GM19238 (cell line): ENCODE measurements around the gene ADAMTS2.

Experiments used
- DNase-seq: peaks from one replicate; pipeline ENCODE4 v3.0.0; 2011; ENCODE audit warnings: low spot score; ENCODE audit not compliant: insufficient read length

The ADAMTS2 gene

GRCh38 chr5:179344431-179345182, 654 bp downstream of the ADAMTS2 start:
- DNase-seq: no peak

- DNase-seq: no peak
Observed at GRCh38 chr5:179343719-179344430, 1.4 kb downstream of the ADAMTS2 start.

GRCh38 chr5:179343021-179343718, 2.1 kb downstream of the ADAMTS2 start:
- DNase-seq: no peak

- no peak for DNase-seq
Observed at GRCh38 chr5:179342577-179342976, 2.7 kb downstream of the ADAMTS2 start.

GRCh38 chr5:179340465-179340864, 4.8 kb downstream of the ADAMTS2 start:
- DNase-seq: no peak

GRCh38 chr5:179339996-179340395, 5.3 kb downstream of the ADAMTS2 start:
- no peak for DNase-seq

GRCh38 chr5:179339081-179339480, 6.2 kb downstream of the ADAMTS2 start:
- DNase-seq: no peak

GRCh38 chr5:179337796-179338676, 7.2 kb downstream of the ADAMTS2 start:
- DNase-seq: no peak

- no peak for DNase-seq
Observed at GRCh38 chr5:179336871-179337795, 8.1 kb downstream of the ADAMTS2 start.

- no peak for DNase-seq
Observed at GRCh38 chr5:179336126-179336870, 9.0 kb downstream of the ADAMTS2 start.

GRCh38 chr5:179333796-179334761, 11.2 kb downstream of the ADAMTS2 start:
- no peak for DNase-seq

GRCh38 chr5:179332741-179333290, 12.4 kb downstream of the ADAMTS2 start:
- no peak for DNase-seq

- no peak for DNase-seq
Observed at GRCh38 chr5:179331591-179332375, 13.5 kb downstream of the ADAMTS2 start.

- DNase-seq: no peak
Observed at GRCh38 chr5:179330186-179330900, 14.9 kb downstream of the ADAMTS2 start.

GRCh38 chr5:179328291-179328690, 17.0 kb downstream of the ADAMTS2 start:
- no peak for DNase-seq

GRCh38 chr5:179327021-179327735, 18.1 kb downstream of the ADAMTS2 start:
- no peak for DNase-seq
